DMS 273 treated with DMSO at 0.1 percent for 48 hours (cell line): ENCODE results near the gene ITM2B.
A peak's percentile ranks its signal among the peaks of the same experiment; 100 is the strongest.
"Not testable (repeated sequence)": the region's sequence is repeated elsewhere in the genome, so short reads cannot be mapped to it uniquely, and the experiment has no call there.

ENCODE experiments used
- DNase-seq: peaks from one replicate; lab custom pipeline; 2025; lab: John Stamatoyannopoulos, UW

Gene ITM2B

GRCh38 chr13:48224701-48225100 lies 8.3 kb upstream of the ITM2B start:
- DNase-seq, result no peak

GRCh38 chr13:48230541-48230940 lies 2.5 kb upstream of the ITM2B start:
- no peak for DNase-seq

GRCh38 chr13:48231080-48231479 lies 1.9 kb upstream of the ITM2B start:
- no peak for DNase-seq

GRCh38 chr13:48231933-48232332 lies 1.1 kb upstream of the ITM2B start:
- DNase-seq, result no peak

- DNase-seq, result no peak
Measured at GRCh38 chr13:48232420-48233045, 473 bp upstream of the ITM2B start.

GRCh38 chr13:48233889-48234488 lies 983 bp downstream of the ITM2B start:
- DNase-seq, result peak; percentile 24

GRCh38 chr13:48234566-48235340 lies 1.7 kb downstream of the ITM2B start:
- no peak for DNase-seq

- DNase-seq, result peak; percentile 10
Measured at GRCh38 chr13:48235341-48236135, 2.5 kb downstream of the ITM2B start.

- no peak for DNase-seq
Measured at GRCh38 chr13:48236528-48237353, 3.7 kb downstream of the ITM2B start.

- DNase-seq, result not testable (repeated sequence)
Measured at GRCh38 chr13:48239369-48239768, 6.4 kb downstream of the ITM2B start.

GRCh38 chr13:48241651-48242050 lies 8.6 kb downstream of the ITM2B start:
- DNase-seq, result no peak

GRCh38 chr13:48242677-48243076 lies 9.7 kb downstream of the ITM2B start:
- DNase-seq, result no peak

GRCh38 chr13:48244159-48244558 lies 11.2 kb downstream of the ITM2B start:
- no peak for DNase-seq

- DNase-seq, result no peak
Measured at GRCh38 chr13:48246102-48246501, 13.1 kb downstream of the ITM2B start.

- no peak for DNase-seq
Measured at GRCh38 chr13:48249018-48249417, 16.0 kb downstream of the ITM2B start.

GRCh38 chr13:48251611-48252081 lies 18.6 kb downstream of the ITM2B start:
- DNase-seq, result no peak

- DNase-seq, result no peak
Measured at GRCh38 chr13:48252176-48252575, 19.2 kb downstream of the ITM2B start.

- DNase-seq, result no peak
Measured at GRCh38 chr13:48253849-48254248, 20.8 kb downstream of the ITM2B start.

GRCh38 chr13:48255090-48255489 lies 22.1 kb downstream of the ITM2B start:
- no peak for DNase-seq

- DNase-seq, result no peak
Measured at GRCh38 chr13:48255954-48256353, 22.9 kb downstream of the ITM2B start.

GRCh38 chr13:48258002-48258401 lies 25.0 kb downstream of the ITM2B start:
- DNase-seq, result no peak
